Measurements from ENCODE around the gene ID1. TPM values are rescaled to one million over a fixed set of nuclear protein-coding genes. Genes with fewer than 3 reads are reported as not detected.

Gene ID1
- total RNA-seq (79.2 TPM), polyA plus RNA-seq (ENCODE audit: insufficient read depth in 1 of 8, insufficient read length in 8 of 8, low replicate concordance in 1 of 8) (10 to 100 TPM; 21.2 to 51.1 (median 36.0) TPM)
- long read RNA-seq, donor 1, transcript ID1-202 (2 exons, 994 nt) = major isoform, 7 of 14 reads
- long read RNA-seq, donor 1, transcript ID1-201 (1 exons, 1,233 nt) = major isoform, 7 of 14 reads
- long read RNA-seq, donor 1, partial matches to known transcripts = 0 of 14 reads
- long read RNA-seq, donor 1, other reads (novel, unspliced or antisense) = 0 of 14 reads
- long read RNA-seq, donor 2, transcript ID1-201 (1 exons, 1,233 nt) = major isoform, 7 of 10 reads
- long read RNA-seq, donor 2, partial matches to known transcripts = 0 of 10 reads
- long read RNA-seq, donor 2, other reads (novel, unspliced or antisense) = 0 of 10 reads
- long read RNA-seq, donor 3, transcript ID1-202 (2 exons, 994 nt) = major isoform, 13 of 17 reads
- long read RNA-seq, donor 3, partial matches to known transcripts = 0 of 17 reads
- long read RNA-seq, donor 3, other reads (novel, unspliced or antisense) = 0 of 17 reads
- long read RNA-seq, donor 4, transcript ID1-201 (1 exons, 1,233 nt) = minor isoform, 8 of 25 reads
- long read RNA-seq, donor 4, transcript ID1-202 (2 exons, 994 nt) = major isoform, 17 of 25 reads
- long read RNA-seq, donor 4, partial matches to known transcripts = 0 of 25 reads
- long read RNA-seq, donor 4, other reads (novel, unspliced or antisense) = 0 of 25 reads
- long read RNA-seq, donor 5, transcript ID1-201 (1 exons, 1,233 nt) = minor isoform, 57 of 137 reads
- long read RNA-seq, donor 5, transcript ID1-202 (2 exons, 994 nt) = major isoform, 80 of 137 reads
- long read RNA-seq, donor 5, partial matches to known transcripts = 0 of 137 reads
- long read RNA-seq, donor 5, other reads (novel, unspliced or antisense) = 0 of 137 reads
- long read RNA-seq, donor 6, transcript ID1-202 (2 exons, 994 nt) = minor isoform, 24 of 66 reads
- long read RNA-seq, donor 6, transcript ID1-201 (1 exons, 1,233 nt) = major isoform, 42 of 66 reads
- long read RNA-seq, donor 6, partial matches to known transcripts = 0 of 66 reads
- long read RNA-seq, donor 6, other reads (novel, unspliced or antisense) = 0 of 66 reads
- long read RNA-seq, donor 7, transcript ID1-201 (1 exons, 1,233 nt) = major isoform, 57 of 94 reads
- long read RNA-seq, donor 7, transcript ID1-202 (2 exons, 994 nt) = minor isoform, 37 of 94 reads
- long read RNA-seq, donor 7, partial matches to known transcripts = 0 of 94 reads
- long read RNA-seq, donor 7, other reads (novel, unspliced or antisense) = 0 of 94 reads
- long read RNA-seq, donor 8, transcript ID1-202 (2 exons, 994 nt) = minor isoform, 8 of 33 reads
- long read RNA-seq, donor 8, transcript ID1-201 (1 exons, 1,233 nt) = major isoform, 25 of 33 reads
- long read RNA-seq, donor 8, partial matches to known transcripts = 0 of 33 reads
- long read RNA-seq, donor 8, other reads (novel, unspliced or antisense) = 0 of 33 reads
- long read RNA-seq, donor 9, transcript ID1-202 (2 exons, 994 nt) = minor isoform, 14 of 50 reads
- long read RNA-seq, donor 9, transcript ID1-201 (1 exons, 1,233 nt) = major isoform, 36 of 50 reads
- long read RNA-seq, donor 9, partial matches to known transcripts = 0 of 50 reads
- long read RNA-seq, donor 9, other reads (novel, unspliced or antisense) = 0 of 50 reads
- long read RNA-seq, donor 10, transcript ID1-202 (2 exons, 994 nt) = minor isoform, 32 of 79 reads
- long read RNA-seq, donor 10, transcript ID1-201 (1 exons, 1,233 nt) = major isoform, 47 of 79 reads
- long read RNA-seq, donor 10, partial matches to known transcripts = 0 of 79 reads
- long read RNA-seq, donor 10, other reads (novel, unspliced or antisense) = 0 of 79 reads
- long read RNA-seq, donor 11, transcript ID1-202 (2 exons, 994 nt) = minor isoform, 15 of 36 reads
- long read RNA-seq, donor 11, transcript ID1-201 (1 exons, 1,233 nt) = major isoform, 21 of 36 reads
- long read RNA-seq, donor 11, partial matches to known transcripts = 0 of 36 reads
- long read RNA-seq, donor 11, other reads (novel, unspliced or antisense) = 0 of 36 reads

GRCh38 chr20:31605031-31605901, at the start of gene ID1:
TSS of gene ID1 (plus strand) at chr20:31605289. CDS start at chr20:31605388, 99 bp downstream.
- Histone ChIP-seq H3K27ac (ENCODE audit: low read length) (peak within 1 kb of the TSS; percentile 96), H3K4me3 (ENCODE audit: low read length) (peak within 1 kb of the TSS; percentile 82), H3K27me3 (ENCODE audit: control insufficient read depth, insufficient read depth, low read length) (peaks cover 12% of the 10 kb centered on the region), H3K36me3 (ENCODE audit: control insufficient read depth, insufficient read depth, low read length) (no peaks in the 10 kb centered on the region), H3K4me1 (ENCODE audit: control insufficient read depth, insufficient read depth, low read length) (peaks cover 53% of the 10 kb centered on the region), H3K9me3 (replicated peaks; ENCODE audit: control insufficient read depth, low read depth, low read length) (no peaks in the 10 kb centered on the region)
- WGBS (ENCODE audit: insufficient coverage) = under 1% methylated on average over 74 of the region's 74 CpGs
- DNase-seq = peak; percentile 98

- Histone ChIP-seq H3K9me3 (replicated peaks; ENCODE audit: control insufficient read depth, low read depth, low read length) (no peaks in the 10 kb centered on the region), H3K36me3 (ENCODE audit: control insufficient read depth, insufficient read depth, low read length) (peaks cover 76% of the 10 kb centered on the region), H3K4me3 (ENCODE audit: low read length) (no peak overlapping the region), H3K27ac (ENCODE audit: low read length) (no peak overlapping the region), H3K27me3 (ENCODE audit: control insufficient read depth, insufficient read depth, low read length) (no peaks in the 10 kb centered on the region), H3K4me1 (ENCODE audit: control insufficient read depth, insufficient read depth, low read length) (peaks cover 13% of the 10 kb centered on the region)
- no peak for DNase-seq
- no CpG with 5 or more reads among the region's 2 CpGs for WGBS (ENCODE audit: insufficient coverage)
Observed at GRCh38 chr20:31559704-31560093, 45.4 kb upstream of the ID1 start.

GRCh38 chr20:31560094-31560745, 44.9 kb upstream of the ID1 start:
- Histone ChIP-seq H3K27ac (ENCODE audit: low read length) (no peak overlapping the region), H3K4me1 (ENCODE audit: control insufficient read depth, insufficient read depth, low read length) (peaks cover 13% of the 10 kb centered on the region), H3K9me3 (replicated peaks; ENCODE audit: control insufficient read depth, low read depth, low read length) (no peaks in the 10 kb centered on the region), H3K27me3 (ENCODE audit: control insufficient read depth, insufficient read depth, low read length) (no peaks in the 10 kb centered on the region), H3K4me3 (ENCODE audit: low read length) (no peak overlapping the region), H3K36me3 (ENCODE audit: control insufficient read depth, insufficient read depth, low read length) (peaks cover 71% of the 10 kb centered on the region)
- 33% methylated on average over 3 of the region's 6 CpGs for WGBS (ENCODE audit: insufficient coverage)
- DNase-seq = no peak

GRCh38 chr20:31560746-31561598, 44.1 kb upstream of the ID1 start:
- no peak for DNase-seq
- no peaks in the 10 kb centered on the region for H3K9me3 ChIP-seq (replicated peaks; ENCODE audit: control insufficient read depth, low read depth, low read length)
- no peaks in the 10 kb centered on the region for H3K27me3 ChIP-seq (ENCODE audit: control insufficient read depth, insufficient read depth, low read length)
- no peak overlapping the region for H3K4me3 ChIP-seq (ENCODE audit: low read length)
- H3K27ac ChIP-seq (ENCODE audit: low read length) = no peak overlapping the region
- peaks cover 75% of the 10 kb centered on the region for H3K36me3 ChIP-seq (ENCODE audit: control insufficient read depth, insufficient read depth, low read length)
- peaks cover 13% of the 10 kb centered on the region for H3K4me1 ChIP-seq (ENCODE audit: control insufficient read depth, insufficient read depth, low read length)
- 89% methylated on average over 1 of the region's 7 CpGs for WGBS (ENCODE audit: insufficient coverage)

GRCh38 chr20:31562241-31562640, 42.8 kb upstream of the ID1 start:
- Histone ChIP-seq H3K27me3 (ENCODE audit: control insufficient read depth, insufficient read depth, low read length) (no peaks in the 10 kb centered on the region), H3K4me3 (ENCODE audit: low read length) (no peak overlapping the region), H3K4me1 (ENCODE audit: control insufficient read depth, insufficient read depth, low read length) (peaks cover 25% of the 10 kb centered on the region), H3K27ac (ENCODE audit: low read length) (no peak overlapping the region), H3K9me3 (replicated peaks; ENCODE audit: control insufficient read depth, low read depth, low read length) (no peaks in the 10 kb centered on the region), H3K36me3 (ENCODE audit: control insufficient read depth, insufficient read depth, low read length) (peaks cover 79% of the 10 kb centered on the region)
- 36% methylated on average over 1 of the region's 1 CpG for WGBS (ENCODE audit: insufficient coverage)
- DNase-seq = no peak

- DNase-seq = no peak
- Histone ChIP-seq H3K36me3 (ENCODE audit: control insufficient read depth, insufficient read depth, low read length) (peaks cover 84% of the 10 kb centered on the region), H3K9me3 (replicated peaks; ENCODE audit: control insufficient read depth, low read depth, low read length) (no peaks in the 10 kb centered on the region), H3K4me3 (ENCODE audit: low read length) (no peak overlapping the region), H3K27me3 (ENCODE audit: control insufficient read depth, insufficient read depth, low read length) (no peaks in the 10 kb centered on the region), H3K4me1 (ENCODE audit: control insufficient read depth, insufficient read depth, low read length) (peaks cover 33% of the 10 kb centered on the region), H3K27ac (ENCODE audit: low read length) (no peak overlapping the region)
- WGBS (ENCODE audit: insufficient coverage) = 86% methylated on average over 5 of the region's 6 CpGs
Observed at GRCh38 chr20:31564284-31564683, 40.8 kb upstream of the ID1 start.

GRCh38 chr20:31565699-31566318, 39.3 kb upstream of the ID1 start:
- WGBS (ENCODE audit: insufficient coverage) = 95% methylated on average over 6 of the region's 6 CpGs
- H3K36me3 ChIP-seq (ENCODE audit: control insufficient read depth, insufficient read depth, low read length) = peaks cover 78% of the 10 kb centered on the region
- no peaks in the 10 kb centered on the region for H3K27me3 ChIP-seq (ENCODE audit: control insufficient read depth, insufficient read depth, low read length)
- no peak for DNase-seq
- H3K27ac ChIP-seq (ENCODE audit: low read length) = no peak overlapping the region
- H3K4me3 ChIP-seq (ENCODE audit: low read length) = no peak overlapping the region
- no peaks in the 10 kb centered on the region for H3K9me3 ChIP-seq (replicated peaks; ENCODE audit: control insufficient read depth, low read depth, low read length)
- H3K4me1 ChIP-seq (ENCODE audit: control insufficient read depth, insufficient read depth, low read length) = peaks cover 46% of the 10 kb centered on the region
